HG03521 (cell line): ENCODE measurements around the gene CISD2.
"Not testable (repeated sequence)": the region's sequence is repeated elsewhere in the genome, so short reads cannot be mapped to it uniquely, and the experiment has no call there.

Experiments used
- ATAC-seq: cut with Tn5 transposase; IDR thresholded peaks from one replicate; pipeline ENCODE4 v1.9.1; 2021; ENCODE audit warnings: mild to moderate bottlenecking, moderate library complexity; ENCODE audit not compliant: unreplicated experiment

CISD2 gene, protein sequence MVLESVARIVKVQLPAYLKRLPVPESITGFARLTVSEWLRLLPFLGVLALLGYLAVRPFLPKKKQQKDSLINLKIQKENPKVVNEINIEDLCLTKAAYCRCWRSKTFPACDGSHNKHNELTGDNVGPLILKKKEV

DNA sequence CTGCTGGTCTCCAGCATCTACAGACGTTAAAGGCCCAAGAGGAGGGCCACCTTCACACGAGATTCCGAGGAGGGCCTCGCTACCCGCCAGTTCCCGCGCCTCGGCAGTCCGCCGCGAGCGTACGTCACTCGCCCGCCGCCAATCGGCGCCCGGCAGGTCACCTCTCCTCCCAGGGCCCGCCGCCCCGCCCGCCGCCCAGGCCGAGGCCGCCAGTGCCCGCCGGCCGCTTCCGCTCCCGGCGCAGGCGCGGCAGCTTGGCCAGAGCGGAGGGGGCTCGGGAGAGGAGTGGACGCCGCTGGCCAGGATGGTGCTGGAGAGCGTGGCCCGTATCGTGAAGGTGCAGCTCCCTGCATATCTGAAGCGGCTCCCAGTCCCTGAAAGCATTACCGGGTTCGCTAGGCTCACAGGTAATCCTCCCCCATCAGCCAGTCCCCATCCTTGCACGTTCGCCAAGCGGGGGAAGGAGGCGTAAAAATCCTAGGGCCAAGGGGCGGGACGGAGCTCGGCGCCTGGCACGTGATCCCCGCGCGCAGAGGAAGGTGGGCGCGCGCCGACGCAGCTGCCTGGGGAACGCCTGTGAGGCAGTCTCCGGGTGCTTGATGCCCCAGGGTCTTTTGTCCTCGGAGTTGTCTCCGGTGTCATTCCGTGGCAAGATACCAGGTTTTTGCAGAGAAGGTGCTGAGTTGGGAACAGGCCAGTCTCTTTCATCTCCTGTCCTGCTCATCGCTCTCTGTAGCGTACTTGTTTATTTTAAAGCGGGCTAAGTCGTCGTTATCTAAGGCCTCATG, at the start of gene CISD2:
TSS of gene CISD2 (plus strand) at position 212 of the 788 bp plus-strand sequence. CDS start at position 305, 93 bp downstream.
- peak; percentile 87 for ATAC-seq

DNA sequence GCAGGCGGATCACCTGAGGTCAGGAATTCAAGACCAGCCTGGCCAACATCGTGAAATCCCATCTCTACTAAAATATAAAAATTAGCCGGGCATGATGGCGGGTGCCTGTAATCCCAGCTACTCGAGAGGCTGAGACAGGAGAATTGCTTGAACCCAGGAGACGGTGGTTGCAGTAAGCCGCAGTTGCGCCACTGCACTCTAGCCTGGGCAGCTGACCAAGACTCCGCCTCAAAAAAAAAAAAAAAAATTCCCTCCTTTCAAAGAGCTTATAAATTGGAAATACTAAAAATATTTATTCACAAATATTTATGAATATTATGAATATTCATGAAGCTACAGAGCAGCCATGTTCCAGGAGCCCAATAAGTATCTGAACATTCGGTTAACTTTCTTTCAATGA, 49.7 kb upstream of the CISD2 start:
- ATAC-seq: not testable (repeated sequence)

DNA sequence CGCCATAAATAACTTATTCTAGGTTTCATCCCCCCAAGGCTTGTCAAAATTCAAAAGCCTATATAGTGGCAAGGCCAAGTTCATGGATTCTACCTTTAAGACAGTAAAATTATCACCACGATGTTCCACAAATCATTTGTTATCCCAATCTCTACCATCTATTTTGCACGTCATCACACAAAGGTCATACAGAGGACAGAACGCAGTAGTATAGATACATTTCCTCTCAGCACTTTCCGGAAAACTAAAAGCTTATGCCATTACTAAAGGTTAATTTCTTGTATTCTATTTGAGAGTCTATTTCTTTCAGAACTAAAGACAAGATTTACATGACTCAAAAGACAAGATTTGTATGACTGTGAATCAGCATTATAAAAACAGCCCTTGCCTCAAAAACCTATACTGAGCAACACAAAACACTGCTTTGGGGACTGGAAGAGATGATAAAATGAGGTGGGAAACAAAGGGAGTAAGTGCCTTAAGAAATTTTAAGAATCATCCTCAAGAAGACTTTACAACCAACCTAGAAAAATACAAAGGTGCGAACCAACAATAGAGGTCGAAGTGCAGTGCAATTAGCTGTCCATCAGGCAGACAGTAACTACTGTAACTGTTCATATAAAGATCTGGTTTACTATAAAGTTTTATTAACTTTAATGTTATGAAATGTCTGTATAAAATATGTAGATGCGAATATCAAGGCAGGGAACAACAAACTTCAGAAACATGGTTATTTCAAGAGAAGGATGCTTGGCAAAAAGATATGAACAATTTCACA, 49.0 kb upstream of the CISD2 start:
- ATAC-seq: no peak

DNA sequence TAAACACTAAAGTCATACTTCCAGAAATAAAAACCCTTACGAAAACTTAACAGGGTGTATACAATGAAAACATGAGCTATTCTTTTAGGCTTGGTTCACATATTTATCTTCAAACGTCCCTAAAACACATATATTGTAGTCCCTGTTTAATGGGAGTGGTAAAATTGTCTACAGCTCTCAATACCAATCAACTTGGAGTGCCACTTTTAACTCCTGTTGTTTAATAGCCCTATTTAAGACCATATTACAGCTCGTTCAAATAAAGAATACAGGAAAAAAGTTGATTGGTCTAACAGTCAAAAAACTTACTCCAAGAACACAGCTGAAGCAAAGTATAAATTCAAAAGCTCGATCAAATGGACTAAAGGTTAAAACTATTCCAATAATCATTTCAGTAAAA, 45.3 kb upstream of the CISD2 start:
- ATAC-seq: no peak

DNA sequence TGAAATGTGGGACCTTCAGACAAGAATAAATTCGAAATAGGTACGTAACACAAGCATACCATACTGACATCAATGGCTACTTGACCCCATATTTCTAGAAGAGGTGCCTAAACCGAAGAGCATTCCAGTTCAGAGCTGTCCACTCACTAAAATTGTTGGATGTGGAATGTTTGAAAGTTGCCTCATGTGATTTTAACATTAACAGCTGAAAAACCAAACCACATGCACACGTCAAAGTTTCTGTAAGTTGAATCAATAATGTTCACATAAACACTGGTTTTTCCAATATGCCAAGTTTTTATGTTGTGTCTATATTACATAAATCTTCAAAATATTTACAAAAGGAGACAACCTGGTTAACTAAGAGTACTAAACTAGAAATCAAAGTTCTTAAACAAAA, 44.9 kb upstream of the CISD2 start:
- ATAC-seq: no peak

DNA sequence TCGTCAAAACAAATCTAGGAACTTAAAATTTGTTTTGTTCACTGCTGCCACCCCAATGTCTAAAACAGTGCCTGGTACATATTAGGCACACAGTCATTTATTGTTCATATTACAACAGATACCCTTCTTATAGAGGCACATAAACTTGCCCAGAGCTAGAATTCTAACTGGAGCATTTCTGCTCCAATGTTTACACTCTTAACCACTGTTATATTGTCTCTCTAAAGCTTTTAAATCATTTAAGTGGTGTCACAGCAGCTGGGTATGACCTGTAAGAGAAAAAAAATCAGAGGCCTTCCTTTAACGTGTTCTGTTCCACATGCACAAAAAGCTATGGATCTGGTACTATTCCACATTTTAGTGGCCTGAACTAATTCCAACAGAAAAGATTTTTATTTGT, 44.4 kb upstream of the CISD2 start:
- no peak for ATAC-seq

DNA sequence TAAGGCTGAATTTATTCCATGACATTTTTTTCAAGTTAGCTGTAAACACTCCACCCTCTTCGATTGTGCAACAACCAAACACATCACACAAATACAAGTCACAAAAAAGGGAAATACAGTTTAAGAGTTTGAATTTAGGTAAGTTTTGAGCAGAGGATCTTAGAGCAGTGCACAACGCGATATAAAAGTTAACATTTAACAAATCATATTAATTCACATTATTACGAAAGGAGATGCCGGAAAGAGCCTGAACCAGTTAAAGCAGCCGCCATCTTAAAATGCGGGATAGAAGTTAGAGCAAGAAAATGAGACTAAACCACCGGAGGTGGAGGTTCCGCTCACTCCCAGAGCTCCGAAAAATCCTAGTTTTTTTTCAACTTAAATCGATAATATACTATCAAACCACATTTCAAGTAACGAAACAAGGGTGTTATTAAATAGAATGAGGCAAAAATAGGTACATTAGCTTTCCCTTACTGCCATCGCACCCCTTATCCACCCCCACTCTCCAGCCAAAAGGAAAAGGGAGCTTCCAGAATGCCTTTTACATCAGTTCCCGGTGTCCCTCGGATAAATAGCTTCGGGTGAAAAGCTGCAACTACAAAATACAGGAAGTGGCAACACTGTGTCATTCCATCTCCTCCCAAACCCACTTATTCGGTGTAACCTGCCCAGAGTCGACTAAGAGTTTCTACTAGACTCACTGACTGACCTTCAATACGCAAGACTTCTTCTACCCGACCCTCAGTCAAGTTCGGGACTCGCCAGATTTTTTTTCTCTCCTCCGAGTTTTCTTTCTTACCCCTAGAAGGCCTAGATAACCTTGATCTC, 43.3 kb upstream of the CISD2 start:
- no peak for ATAC-seq

DNA sequence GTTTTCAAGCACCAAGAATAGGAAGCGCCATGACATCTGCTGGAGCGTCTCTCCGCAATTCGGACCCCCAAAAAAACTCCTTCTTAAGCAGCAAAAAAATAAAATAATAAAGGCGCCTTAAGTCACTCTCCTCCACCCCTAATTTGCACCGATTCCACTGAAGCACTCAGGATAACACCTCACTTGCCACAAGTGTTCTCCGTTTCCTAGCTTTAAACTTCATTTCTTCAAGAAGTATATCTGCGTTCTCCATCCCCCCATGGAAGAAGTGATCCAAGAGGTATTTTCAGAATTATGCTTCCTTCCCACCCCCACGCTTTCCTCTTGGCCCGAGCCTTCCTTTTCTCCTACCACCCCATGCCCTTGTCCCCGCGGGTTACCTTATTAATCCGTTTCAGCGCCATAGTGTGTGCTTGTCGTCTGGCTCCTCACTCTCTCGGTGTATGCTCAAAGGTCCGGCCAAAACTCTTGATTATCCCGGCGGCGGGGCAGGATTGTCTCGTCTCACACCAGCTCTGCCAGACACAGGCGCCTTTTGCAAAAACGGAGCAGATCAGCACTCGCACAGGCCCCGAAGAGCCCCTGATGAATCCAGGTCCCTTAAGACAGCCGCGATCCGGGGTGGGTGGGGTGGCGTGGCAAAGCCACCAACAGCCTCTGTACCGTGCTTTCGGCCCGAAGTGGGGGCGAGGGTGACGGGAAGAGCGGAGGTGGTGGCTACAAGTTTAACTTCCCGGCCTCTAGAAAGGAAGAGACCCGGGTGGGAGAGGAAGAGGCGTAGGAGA, 42.5 kb upstream of the CISD2 start:
- ATAC-seq: peak; percentile 0

DNA sequence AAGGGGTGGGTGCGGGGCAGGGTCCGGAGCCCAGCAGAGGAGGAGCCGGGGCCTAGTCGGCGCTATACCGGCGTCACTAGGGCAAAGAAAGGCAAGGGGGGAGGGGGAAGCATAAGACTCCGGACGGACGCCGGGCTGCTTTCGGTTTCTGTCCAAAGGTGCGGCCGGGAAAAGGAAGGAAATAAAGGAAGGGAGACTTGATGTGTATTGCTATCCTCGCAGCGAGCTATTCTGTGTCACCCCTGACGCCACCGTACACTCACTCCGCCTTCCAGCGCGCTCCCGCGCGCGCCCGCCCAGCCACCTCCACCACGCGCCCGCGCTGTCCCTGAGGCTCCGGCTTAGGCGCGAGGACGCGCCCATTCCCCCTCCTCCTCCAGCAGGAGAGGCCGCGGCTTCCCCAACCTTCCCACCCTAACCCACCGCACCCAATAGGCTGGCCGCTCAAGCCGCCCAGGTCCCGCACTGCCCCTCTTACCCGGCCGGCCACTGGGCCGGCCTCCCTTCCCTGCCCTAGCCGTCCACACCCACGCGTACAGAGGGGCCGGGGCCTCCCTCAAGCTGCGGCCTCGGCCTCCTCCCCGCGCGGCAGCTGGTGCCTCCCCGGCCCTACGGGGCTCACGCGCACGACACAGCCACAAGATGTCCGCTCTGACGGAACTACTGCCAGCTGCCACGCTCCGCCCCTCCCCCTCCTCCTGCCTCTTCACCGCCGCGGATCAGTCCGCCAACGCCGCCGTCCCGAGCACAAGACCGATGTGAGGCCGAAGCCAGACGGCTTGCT, 41.7 kb upstream of the CISD2 start, which contains the start of gene UBE2D3:
TSS of gene UBE2D3 (minus strand) at position 662 of the 784 bp plus-strand sequence. CDS start 1,043 bp downstream, outside the sequence.
- peak; percentile 27 for ATAC-seq

DNA sequence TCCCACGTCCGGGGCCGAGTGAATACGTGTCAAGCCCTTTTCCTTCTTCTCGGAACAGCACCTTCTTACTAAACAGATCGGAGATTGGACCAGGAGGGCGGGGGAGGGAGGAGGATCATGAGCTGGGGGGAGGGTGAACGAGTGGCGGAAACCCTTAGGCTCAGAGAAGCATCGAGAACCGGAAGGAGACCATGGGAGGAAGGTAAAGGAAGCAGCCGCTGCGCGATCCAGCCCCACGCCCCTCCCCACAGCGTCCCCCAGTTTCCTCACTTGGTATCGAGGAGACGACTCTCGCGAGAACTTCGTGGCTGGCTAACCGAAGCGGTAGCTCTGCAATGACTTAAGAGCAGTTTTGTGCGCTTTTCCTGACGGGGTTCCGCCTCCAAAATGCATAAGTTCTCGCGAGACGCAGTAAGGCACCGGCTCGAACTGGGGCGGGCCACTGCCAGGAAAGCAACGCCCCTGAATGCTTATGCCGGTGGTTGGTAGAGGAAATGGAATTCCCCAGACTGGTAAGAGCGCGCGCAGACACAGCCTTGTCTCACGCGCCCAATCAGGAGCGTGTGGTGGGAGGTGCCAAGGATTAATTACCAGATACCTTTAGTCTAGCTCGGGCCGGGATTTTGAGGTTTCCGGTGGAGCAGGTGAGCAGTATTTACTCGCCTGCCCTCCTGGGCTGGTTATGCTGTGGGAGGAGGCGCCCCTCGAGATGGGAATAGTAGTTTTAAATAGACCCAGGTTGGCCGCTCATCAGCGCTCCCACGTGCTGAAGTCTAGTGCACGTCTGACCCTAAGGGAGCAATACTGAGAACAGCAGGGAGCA, 40.9 kb upstream of the CISD2 start:
- ATAC-seq: peak; percentile 75

DNA sequence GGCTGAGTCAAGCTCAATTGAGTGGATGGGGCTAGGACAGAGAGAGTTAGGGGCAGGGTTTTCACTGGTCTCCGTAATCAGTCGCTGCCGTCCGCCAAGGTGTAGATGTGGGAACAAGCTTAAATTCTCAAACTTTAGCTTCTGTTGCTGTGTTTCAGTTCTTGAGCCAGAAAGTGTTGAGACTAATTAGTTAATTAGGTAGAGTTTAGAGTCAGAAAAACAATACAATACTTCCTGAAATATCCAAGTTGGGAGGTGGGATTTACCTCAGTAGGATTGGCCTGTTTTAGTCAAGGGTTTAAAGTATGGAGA, 40.3 kb upstream of the CISD2 start:
- ATAC-seq: no peak

DNA sequence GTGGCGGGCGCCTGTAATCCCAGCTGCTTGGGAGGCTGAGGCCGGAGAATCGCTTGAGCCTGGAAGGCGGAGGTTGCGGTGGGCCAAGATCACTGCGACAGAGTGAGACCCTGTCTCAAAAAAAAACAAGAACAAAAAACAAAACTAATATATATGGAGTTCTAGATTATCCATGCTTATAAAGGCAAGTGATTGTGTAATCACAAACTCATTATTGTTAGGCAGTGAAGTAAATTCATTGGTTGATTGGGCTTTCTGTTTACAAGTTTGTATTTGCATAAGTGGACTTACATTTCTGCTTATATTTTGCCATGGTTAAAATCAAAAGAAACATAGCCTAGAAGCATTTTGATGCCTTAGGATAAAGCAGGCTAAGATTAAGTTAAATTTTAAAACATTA, 39.0 kb upstream of the CISD2 start:
- ATAC-seq: no peak

DNA sequence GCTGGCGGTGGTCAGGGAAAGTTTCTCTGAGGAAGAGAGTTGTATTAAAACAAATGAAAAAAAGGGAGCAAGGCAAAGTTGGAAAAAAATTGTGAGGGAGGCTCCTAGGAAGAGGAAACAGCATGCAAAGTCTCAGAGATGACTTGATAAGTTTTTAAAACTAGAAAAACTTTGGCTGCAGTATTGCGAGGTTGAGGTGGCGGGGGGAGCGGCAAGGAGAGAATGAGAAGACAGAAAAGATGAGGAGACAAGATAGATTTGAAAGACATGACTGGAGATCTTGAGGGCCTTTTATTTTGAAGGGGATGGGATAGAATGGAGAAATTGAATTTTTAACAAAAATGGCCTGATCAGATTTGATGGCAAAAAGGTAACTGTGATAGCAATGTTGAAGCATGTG, 36.7 kb upstream of the CISD2 start:
- no peak for ATAC-seq

DNA sequence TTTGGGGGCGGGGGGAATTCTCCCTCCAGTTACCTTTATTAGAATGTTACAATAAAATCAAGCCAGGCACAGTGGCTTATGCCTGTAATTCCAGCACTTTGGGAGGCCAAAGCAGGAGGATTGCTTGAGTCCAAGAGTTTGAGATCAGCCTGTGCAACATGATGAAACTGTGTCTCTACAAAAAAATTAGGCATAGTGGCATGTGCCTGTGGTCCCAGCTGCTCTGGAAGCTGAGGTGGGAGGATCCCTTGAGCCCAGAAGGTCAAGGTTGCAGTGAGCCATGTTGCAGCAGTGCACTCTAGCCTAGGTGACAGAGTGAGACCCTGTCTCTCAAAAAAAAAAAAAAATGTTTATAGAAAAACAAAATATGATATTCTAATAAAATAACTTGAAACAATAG, 36.1 kb upstream of the CISD2 start:
- no peak for ATAC-seq

DNA sequence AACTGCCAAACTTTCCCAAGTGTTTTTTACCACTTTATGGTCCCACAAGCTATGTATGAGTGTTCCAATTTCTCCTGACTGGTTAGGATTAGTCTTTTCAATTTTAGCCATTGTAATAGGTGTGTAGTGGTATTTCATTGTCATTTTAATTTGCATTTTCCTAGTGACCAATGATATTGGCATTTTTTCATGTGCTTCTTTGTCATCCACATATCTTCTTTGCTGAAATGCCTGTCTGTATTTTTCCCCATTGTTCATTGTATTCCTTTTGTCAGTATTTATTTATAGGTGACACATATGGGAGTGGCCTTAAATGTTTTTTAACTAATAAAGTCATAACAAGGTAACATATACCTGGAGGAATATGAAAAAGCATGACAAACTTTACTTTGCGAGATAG, 32.2 kb upstream of the CISD2 start:
- no peak for ATAC-seq

DNA sequence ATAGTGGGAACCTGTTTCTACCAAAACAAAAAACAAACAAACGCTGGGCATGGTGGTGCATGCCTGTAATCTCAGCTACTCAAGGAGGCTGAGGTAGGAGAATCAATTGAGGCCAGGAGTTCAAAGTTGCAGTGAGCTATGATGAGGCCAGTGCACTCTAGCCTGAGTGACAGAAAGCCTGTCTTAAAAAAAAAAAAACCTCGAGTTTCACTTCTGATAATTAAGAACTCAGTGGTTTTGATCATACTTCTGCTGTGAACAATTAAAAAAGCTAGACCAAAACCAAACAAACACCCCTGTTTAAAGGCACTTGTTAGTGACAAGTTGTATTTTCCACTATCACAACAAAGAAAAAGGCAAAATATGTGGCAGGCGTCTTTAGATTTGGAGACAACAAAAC, 26.4 kb upstream of the CISD2 start:
- no peak for ATAC-seq

DNA sequence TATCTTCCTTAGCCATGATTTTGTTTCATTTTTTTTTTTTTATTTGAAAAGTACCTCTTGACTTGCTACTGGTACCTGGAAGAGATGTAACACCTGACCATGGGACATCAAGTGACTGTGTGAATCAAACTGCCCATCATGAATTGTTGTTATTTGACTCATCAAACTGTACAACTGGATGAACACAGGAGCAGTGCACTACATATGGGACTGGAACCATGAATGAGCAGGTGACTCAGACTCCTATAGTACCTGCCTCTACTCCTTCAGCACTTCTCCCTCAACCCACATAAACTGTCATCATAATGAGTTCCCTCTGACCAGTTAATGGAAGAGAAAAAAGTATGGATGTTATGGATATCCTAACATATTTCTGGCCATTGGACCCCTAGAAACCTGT, 25.5 kb upstream of the CISD2 start:
- ATAC-seq: no peak

DNA sequence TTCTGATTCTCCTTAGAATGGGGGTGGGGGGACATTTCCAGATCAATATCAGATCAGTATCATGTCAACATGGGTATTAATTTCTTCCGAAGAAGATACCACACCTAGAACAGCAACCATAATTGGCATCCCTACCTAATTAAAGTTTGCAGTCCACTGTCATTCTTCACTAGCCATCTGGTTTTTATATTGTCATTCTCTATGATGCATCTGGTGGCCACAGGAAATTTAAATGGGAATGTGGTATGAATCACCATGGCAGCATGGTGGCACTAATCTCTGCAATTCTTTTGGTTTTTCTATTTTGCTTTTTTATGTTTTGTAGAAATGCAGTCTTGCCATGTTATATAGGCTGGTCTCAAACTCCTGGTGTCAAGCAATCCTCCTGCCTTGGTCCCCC, 24.9 kb upstream of the CISD2 start:
- no peak for ATAC-seq

DNA sequence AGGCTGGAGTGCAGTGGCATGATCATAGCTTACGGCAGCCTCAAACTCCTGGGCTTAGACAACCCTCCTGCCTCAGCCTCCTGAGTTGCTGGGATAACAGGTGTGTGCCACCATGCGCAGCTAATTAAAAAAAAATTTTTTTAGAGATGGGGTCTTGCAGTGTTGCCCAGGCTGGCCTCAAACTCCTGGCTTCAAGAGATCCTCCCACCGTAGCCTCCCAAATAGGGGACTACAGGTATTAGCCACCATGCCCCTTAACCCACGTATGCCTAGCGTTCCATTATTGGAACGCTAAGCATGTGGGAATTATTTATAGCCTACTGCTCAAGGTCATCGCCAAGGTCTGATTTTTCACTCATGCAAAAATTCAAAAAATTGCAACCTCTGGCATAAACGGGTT, 21.1 kb upstream of the CISD2 start:
- no peak for ATAC-seq
